GM12864 (cell line): Measurements from ENCODE around the gene FOXP2.

ENCODE experiments used
- DNase-seq: peaks from one replicate; pipeline ENCODE4 v3.0.0-alpha.2; 2011; ENCODE audit warnings: low read depth
- H3K4me3 ChIP-seq: 2 replicates; pipeline ENCODE4 v1.5.1; 2011; ENCODE audit warnings: mild to moderate bottlenecking, low read depth, low read length, control low read depth
- CTCF ChIP-seq: IDR thresholded peaks from 2 replicates; pipeline ENCODE4 v1.5.1; 2011; ENCODE audit warnings: low read depth, mild to moderate bottlenecking, moderate library complexity, low read length, control low read depth, inconsistent platforms; ENCODE audit errors: missing control alignments

Gene FOXP2

GRCh38 chr7:114415064-114415989 lies 712 bp downstream of the FOXP2 start:
- no peak overlapping the region for H3K4me3 ChIP-seq
- DNase-seq: no peak
- TF ChIP-seq CTCF: no peak

GRCh38 chr7:114416129-114416990 lies 1.7 kb downstream of the FOXP2 start:
- TF ChIP-seq CTCF: no peak
- DNase-seq: no peak
- no peak overlapping the region for H3K4me3 ChIP-seq

GRCh38 chr7:114417290-114417689 lies 2.7 kb downstream of the FOXP2 start:
- no peak for TF ChIP-seq CTCF
- no peak for DNase-seq
- no peak overlapping the region for H3K4me3 ChIP-seq

- DNase-seq: no peak
- no peak overlapping the region for H3K4me3 ChIP-seq
- no peak for TF ChIP-seq CTCF
Measured at GRCh38 chr7:114418117-114418516, 3.5 kb downstream of the FOXP2 start.

GRCh38 chr7:114419441-114420272 lies 5.0 kb downstream of the FOXP2 start:
- no peak for DNase-seq
- H3K4me3 ChIP-seq: no peak overlapping the region
- no peak for TF ChIP-seq CTCF
